ENCODE results near the gene PCLO. TPM values are rescaled to one million over a fixed set of nuclear protein-coding genes. Genes with fewer than 3 reads are reported as not detected.

The PCLO gene, protein sequence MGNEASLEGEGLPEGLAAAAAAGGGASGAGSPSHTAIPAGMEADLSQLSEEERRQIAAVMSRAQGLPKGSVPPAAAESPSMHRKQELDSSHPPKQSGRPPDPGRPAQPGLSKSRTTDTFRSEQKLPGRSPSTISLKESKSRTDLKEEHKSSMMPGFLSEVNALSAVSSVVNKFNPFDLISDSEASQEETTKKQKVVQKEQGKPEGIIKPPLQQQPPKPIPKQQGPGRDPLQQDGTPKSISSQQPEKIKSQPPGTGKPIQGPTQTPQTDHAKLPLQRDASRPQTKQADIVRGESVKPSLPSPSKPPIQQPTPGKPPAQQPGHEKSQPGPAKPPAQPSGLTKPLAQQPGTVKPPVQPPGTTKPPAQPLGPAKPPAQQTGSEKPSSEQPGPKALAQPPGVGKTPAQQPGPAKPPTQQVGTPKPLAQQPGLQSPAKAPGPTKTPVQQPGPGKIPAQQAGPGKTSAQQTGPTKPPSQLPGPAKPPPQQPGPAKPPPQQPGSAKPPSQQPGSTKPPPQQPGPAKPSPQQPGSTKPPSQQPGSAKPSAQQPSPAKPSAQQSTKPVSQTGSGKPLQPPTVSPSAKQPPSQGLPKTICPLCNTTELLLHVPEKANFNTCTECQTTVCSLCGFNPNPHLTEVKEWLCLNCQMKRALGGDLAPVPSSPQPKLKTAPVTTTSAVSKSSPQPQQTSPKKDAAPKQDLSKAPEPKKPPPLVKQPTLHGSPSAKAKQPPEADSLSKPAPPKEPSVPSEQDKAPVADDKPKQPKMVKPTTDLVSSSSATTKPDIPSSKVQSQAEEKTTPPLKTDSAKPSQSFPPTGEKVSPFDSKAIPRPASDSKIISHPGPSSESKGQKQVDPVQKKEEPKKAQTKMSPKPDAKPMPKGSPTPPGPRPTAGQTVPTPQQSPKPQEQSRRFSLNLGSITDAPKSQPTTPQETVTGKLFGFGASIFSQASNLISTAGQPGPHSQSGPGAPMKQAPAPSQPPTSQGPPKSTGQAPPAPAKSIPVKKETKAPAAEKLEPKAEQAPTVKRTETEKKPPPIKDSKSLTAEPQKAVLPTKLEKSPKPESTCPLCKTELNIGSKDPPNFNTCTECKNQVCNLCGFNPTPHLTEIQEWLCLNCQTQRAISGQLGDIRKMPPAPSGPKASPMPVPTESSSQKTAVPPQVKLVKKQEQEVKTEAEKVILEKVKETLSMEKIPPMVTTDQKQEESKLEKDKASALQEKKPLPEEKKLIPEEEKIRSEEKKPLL (N-terminal part only)
- 10 to 100 TPM in 1 of 3 donors, 1 to 10 TPM in 2; 5.5 to 16.5 (median 7.1) TPM for total RNA-seq
- long read RNA-seq, donor 1, partial matches to known transcripts = 1 of 1 reads
- long read RNA-seq, donor 1, other reads (novel, unspliced or antisense) = 0 of 1 reads
- long read RNA-seq, donor 2, partial matches to known transcripts = 1 of 5 reads
- long read RNA-seq, donor 2, other reads (novel, unspliced or antisense) = 4 of 5 reads

- H3K9me3 ChIP-seq = no peaks in the 10 kb centered on the region
- H3K4me3 ChIP-seq = peak within 1 kb of the TSS; percentile 44
- H3K4me1 ChIP-seq (ENCODE audit: low read depth) = no peaks in the 10 kb centered on the region
- peak; percentile 98 for ATAC-seq
- TF ChIP-seq, protein P1, sequence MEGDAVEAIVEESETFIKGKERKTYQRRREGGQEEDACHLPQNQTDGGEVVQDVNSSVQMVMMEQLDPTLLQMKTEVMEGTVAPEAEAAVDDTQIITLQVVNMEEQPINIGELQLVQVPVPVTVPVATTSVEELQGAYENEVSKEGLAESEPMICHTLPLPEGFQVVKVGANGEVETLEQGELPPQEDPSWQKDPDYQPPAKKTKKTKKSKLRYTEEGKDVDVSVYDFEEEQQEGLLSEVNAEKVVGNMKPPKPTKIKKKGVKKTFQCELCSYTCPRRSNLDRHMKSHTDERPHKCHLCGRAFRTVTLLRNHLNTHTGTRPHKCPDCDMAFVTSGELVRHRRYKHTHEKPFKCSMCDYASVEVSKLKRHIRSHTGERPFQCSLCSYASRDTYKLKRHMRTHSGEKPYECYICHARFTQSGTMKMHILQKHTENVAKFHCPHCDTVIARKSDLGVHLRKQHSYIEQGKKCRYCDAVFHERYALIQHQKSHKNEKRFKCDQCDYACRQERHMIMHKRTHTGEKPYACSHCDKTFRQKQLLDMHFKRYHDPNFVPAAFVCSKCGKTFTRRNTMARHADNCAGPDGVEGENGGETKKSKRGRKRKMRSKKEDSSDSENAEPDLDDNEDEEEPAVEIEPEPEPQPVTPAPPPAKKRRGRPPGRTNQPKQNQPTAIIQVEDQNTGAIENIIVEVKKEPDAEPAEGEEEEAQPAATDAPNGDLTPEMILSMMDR (IDR thresholded peaks at IDR 0.05) = no peak
- no peaks in the 10 kb centered on the region for H3K36me3 ChIP-seq (ENCODE audit: low read depth)
- intact Hi-C loops (cut with DNase I, micrococcal nuclease) = no loop called here
- peak; percentile 88 to 95 (median 91) for DNase-seq
These were observed at the start of gene PCLO for GRCh38 chr7:83162402-83163256. Gene PCLO, minus strand, starts transcription at chr7:83162884. Its CDS starts 292 bp downstream, at chr7:83162592.

- no peak for ATAC-seq
- no peak for DNase-seq
- H3K9me3 ChIP-seq = no peaks in the 10 kb centered on the region
- H3K4me3 ChIP-seq = no peak overlapping the region
- H3K4me1 ChIP-seq (ENCODE audit: low read depth) = no peaks in the 10 kb centered on the region
- H3K36me3 ChIP-seq (ENCODE audit: low read depth) = no peaks in the 10 kb centered on the region
- intact Hi-C loops (cut with DNase I, micrococcal nuclease) = no loop called here
- TF ChIP-seq, protein P1 (IDR thresholded peaks at IDR 0.05) = no peak
These were observed 49.0 kb upstream of the PCLO start for GRCh38 chr7:83211685-83212084.

GRCh38 chr7:83210479-83210878 lies 47.8 kb upstream of the PCLO start:
- H3K36me3 ChIP-seq (ENCODE audit: low read depth) = no peaks in the 10 kb centered on the region
- no peak overlapping the region for H3K4me3 ChIP-seq
- H3K9me3 ChIP-seq = no peaks in the 10 kb centered on the region
- intact Hi-C loops (cut with DNase I, micrococcal nuclease) = no loop called here
- DNase-seq (no peak), ATAC-seq (no peak)
- no peaks in the 10 kb centered on the region for H3K4me1 ChIP-seq (ENCODE audit: low read depth)
- TF ChIP-seq, protein P1 (IDR thresholded peaks at IDR 0.05) = no peak

GRCh38 chr7:83204715-83205114 lies 42.0 kb upstream of the PCLO start:
- no peak for ATAC-seq
- Histone ChIP-seq H3K9me3 (no peaks in the 10 kb centered on the region), H3K4me1 (ENCODE audit: low read depth) (no peaks in the 10 kb centered on the region), H3K36me3 (ENCODE audit: low read depth) (no peaks in the 10 kb centered on the region), H3K4me3 (no peak overlapping the region)
- TF ChIP-seq, protein P1 (IDR thresholded peaks at IDR 0.05) = no peak
- intact Hi-C loops (cut with DNase I, micrococcal nuclease) = no loop called here
- no peak for DNase-seq
